SK-N-SH treated with all-trans-retinoic acid at 6 μM for 48 hours (cell line): Measurements from ENCODE around the gene ANKRD33B.

Experiments
- ARNTL ChIP-seq: fragments of 450-650 bp; formaldehyde crosslinking; IDR thresholded peaks from 2 replicates; pipeline ENCODE4 v1.5.0; 2020; ENCODE audit warnings: low read depth, mild to moderate bottlenecking, moderate library complexity, borderline replicate concordance
- CREB5 ChIP-seq: fragments of 250-450 bp; sonication (Bioruptor Pico); IDR thresholded peaks from 2 replicates; pipeline ENCODE4 v1.5.1; 2020; ENCODE audit warnings: low read depth, mild to moderate bottlenecking, moderate library complexity
- PATZ1 ChIP-seq: fragments of 250-450 bp; sonication (Bioruptor Pico); IDR thresholded peaks from 2 replicates; pipeline ENCODE4 v1.8.0; 2020; ENCODE audit warnings: mild to moderate bottlenecking, moderate library complexity, borderline replicate concordance
- SNAI2 ChIP-seq: fragments of 250-450 bp; sonication (Bioruptor Pico); IDR thresholded peaks from 2 replicates; pipeline ENCODE4 v1.5.0; 2020; ENCODE audit warnings: mild to moderate bottlenecking, moderate library complexity
- TSHZ2 ChIP-seq: fragments of 250-450 bp; sonication (Bioruptor Pico); IDR thresholded peaks from 2 replicates; pipeline ENCODE4 v1.5.0; 2020; ENCODE audit warnings: mild to moderate bottlenecking, moderate library complexity
- ZFP3 ChIP-seq: fragments of 250-450 bp; sonication (Bioruptor Pico); IDR thresholded peaks from 2 replicates; pipeline ENCODE4 v1.5.0; 2020; ENCODE audit warnings: mild to moderate bottlenecking, moderate library complexity

GRCh38 chr5:10624679-10625078, 60.8 kb downstream of the ANKRD33B start:
- no peak for TF ChIP-seq CREB5
- no peak for TF ChIP-seq PATZ1 (CRISPR knock-in tag)
- no peak for TF ChIP-seq SNAI2 (CRISPR knock-in tag)
- no peak for TF ChIP-seq ARNTL (CRISPR knock-in tag)
- no peak for TF ChIP-seq ZFP3 (CRISPR knock-in tag)
- no peak for TF ChIP-seq TSHZ2 (CRISPR knock-in tag)
